ENCODE results near the gene TMEM198.

Gene TMEM198

DNA sequence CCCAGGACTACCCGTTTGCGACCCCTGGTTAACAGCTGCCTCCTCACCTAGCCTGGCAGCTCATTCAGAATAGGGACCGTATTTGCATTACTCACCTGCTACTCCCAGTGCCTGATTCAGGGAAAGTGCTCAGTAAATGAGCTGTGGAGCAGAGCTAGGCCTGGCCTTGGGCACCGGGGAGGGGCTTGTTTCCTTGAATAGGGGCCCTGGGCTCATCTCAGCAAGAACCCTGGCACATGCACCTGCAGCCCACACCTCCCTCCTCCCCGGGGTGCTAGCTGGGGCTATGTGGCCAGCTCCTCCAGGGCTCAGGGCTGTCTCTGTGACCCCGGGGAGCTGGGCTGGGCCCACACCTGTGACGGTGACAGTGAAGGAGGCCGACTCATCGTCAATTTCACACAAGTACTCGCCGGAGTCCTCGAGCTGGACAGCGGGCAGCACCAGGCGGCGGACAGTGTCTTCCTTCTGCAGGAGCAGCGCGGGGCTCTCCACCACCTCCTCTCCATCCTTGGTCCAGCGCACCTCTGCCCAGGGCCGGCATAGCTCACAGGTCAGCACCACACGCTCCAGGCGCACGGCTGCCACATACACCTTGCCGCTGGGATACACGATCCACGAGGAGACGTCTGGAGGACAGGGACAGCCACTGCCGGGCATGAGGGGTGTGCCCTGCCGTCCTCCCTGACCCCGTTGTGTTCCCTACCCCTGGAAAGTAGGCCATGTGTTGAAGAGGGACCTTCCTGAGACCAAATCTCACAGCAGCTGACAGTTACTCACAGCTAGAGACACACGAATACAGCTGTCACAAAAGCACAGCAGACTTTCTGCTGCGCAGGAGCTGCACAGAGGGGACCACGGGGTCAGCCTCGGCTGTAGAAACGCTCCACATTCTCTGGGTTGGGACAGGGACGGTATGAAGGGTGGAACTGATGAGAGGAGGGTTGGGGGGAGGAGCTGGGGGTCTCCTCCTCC is 18.5 kb downstream of the TMEM198 start:
- no peak for DNase-seq (ENCODE audit: low read depth in 3 of 3)

DNA sequence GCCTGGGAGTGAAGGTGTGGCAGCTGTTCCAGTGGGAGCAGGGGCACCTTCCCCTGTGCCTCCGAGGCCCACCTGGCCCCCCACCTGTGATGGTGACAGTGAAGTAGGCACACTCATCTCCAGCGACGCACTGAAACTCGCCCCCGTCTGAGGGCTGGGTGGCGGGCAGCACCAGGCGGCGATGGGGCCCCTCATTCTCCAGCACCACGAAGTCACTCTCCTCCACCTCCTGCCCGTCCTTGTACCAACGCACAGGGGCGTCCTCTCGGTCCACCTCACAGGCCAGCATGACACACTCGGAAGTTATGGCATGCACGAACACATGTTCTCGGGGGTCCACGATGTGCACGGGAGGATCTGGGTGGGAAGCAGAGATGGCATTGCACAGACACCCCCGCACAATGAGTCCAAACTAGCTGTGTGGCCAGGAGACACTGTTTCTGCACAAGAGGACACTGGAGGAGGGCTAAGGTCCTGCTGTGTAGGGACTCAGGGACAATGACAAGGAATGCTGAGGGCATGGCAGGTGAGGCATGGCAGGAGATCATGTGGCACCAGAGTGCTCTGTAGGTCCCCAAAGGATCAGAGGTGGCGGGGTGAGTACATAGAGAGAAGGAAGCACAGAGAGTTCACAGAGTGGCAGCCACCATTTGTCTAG is 19.6 kb downstream of the TMEM198 start:
- no peak for DNase-seq (ENCODE audit: low read depth in 3 of 3)

DNA sequence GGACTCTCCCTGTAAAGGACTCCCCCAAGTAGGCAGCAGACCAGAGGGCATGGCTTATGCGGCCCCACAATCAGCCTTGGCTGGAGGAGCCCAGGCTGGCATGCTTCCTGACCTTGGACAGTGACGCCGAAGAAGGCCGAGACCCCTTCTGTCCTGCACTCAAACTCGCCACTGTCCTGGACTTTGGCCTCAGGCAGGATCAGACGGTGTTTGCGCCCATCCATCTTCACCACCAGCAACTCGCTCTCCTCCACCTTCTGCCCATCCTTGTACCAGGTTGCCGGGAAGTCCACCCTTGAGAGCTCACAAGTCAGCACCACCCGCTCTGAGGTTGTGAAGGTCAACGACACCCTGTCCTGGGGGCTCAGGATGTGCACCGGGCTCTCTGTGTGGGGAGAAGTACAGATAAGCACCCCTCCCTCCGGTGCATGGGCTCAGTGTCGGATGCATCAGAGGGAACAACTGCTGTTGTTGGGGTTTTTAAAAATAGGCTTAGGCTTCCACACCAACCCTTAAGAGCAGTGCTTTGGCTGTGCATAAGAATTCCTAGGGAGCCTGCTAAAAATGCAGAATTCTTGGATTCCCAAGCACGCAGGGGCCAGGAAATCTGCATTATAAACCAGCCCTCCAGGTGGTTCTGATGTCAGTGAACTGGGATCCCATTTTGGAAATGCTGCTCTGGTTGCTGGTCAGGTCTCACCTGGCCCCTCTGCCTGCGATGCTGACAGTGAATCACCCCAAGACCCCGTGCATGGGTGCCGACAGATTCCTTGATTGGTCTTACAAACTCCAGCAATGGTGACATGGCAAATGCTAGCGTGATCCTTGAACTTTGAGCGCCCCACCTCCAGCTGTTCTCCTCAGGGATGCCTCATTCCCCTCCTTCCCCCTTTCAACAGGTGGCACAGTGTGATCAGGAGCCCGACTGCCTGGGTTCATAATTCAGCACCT is 21.6 kb downstream of the TMEM198 start:
- no peak for DNase-seq (ENCODE audit: low read depth in 3 of 3)

GRCh38 chr2:219566640-219567039 is 22.8 kb downstream of the TMEM198 start:
- DNase-seq (ENCODE audit: low read depth in 3 of 3) = no peak

DNA sequence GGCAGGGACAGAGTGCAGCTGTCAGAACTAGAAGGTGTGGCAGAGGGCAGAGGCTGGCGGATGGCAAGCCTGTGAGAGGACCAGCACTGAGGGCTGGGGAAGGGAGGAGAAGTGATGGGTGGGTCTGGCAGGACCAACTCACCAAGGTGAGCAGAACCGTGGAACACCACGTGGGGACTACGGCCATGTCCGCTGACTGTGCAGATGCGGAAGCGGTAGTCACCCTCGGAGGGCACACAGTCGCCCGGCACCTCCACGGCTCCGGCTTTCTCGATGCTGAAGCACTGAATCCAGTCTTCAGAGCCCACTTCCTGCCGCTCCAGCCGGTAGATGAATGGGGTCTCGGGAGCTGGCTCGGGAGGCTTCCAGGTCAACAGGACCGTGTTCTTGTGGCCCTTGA is 23.3 kb downstream of the TMEM198 start:
- no peak for DNase-seq (ENCODE audit: low read depth in 3 of 3)

DNA sequence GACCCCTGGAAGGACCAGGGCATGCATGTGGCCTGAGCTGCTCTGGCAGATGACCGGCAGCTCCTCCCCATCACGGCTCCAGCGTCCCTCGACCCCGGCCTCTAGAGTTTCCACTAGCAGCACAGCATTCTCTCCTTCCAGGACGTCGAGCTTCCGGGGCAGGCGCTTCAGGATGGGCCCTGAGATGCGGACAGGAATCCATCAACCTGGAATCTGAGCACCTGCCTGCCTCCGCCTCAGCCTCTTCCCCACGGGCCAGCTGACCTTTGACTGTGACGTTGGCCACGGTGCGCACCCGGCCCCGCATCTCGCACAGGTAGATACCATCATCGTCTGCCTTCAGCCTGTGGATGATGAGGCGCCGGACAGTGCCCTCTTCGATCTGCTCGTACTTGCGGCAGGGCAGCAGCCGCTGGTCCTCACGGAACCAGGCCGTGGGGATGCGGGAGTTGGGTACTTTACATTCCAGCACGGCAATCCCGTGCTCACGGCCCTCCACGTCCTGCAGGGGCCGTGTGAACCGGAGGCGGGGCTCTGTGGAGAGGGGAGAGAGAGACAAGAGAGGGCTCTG is 24.0 kb downstream of the TMEM198 start:
- DNase-seq (ENCODE audit: low read depth in 3 of 3) = no peak

- DNase-seq (ENCODE audit: low read depth in 3 of 3) = no peak
These were observed 25.2 kb downstream of the TMEM198 start for GRCh38 chr2:219569041-219569440.

DNA sequence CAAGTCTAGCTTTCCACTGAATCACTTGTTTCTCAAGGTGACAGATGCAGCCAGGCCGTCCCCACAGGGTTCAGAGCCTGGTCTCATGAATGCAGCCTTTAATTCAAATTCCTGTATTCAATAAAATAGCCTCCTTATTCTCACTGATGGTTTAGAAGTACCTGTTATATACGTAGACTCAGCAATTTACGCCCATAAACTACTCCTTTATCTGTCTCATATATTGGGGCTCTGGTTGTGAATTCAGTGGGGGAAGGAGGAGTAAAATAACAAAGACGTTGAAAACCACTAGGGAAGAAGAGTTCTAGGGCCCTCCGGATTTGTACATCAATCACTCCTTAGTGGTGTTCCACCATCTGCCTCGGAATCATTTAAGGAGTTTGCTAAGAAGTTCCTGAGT is 25.8 kb downstream of the TMEM198 start:
- DNase-seq (ENCODE audit: low read depth in 3 of 3) = no peak

DNA sequence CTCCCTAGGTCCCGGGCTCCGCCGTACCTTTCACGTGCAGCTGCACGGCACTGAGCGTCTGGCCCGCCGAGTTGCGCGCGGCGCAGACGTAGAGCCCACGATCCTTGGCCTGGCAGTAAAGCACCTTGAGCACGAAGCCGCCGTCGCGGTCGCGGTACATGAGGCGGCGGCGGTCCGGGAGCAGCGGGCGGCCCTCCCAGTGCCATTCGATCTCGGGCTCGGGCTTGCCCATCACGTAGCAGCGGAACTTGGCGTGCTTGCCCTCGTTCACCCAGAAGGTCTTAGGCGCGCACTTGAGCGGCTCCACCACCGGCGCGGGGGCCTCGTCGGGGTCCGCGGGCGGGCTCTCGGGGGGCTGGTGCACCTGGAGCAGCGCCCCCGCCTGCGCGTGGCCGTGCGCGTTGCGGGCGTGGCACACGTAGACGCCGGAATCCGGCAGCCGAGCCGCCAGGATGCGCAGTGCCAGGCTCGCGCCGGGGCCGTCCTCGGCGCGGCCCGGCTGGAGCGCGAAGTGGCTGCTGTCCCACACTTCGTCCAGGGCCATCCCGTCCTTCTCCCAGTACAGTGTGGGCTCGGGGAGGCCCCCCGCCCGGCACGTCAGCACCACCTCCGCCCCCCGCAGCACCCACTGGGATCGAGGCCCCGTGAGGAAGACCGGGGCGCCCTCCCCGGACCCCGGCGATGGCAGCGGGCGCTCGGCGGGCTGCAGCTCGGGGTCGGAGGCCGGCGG is 26.5 kb downstream of the TMEM198 start:
- no peak for DNase-seq (ENCODE audit: low read depth in 3 of 3)

DNA sequence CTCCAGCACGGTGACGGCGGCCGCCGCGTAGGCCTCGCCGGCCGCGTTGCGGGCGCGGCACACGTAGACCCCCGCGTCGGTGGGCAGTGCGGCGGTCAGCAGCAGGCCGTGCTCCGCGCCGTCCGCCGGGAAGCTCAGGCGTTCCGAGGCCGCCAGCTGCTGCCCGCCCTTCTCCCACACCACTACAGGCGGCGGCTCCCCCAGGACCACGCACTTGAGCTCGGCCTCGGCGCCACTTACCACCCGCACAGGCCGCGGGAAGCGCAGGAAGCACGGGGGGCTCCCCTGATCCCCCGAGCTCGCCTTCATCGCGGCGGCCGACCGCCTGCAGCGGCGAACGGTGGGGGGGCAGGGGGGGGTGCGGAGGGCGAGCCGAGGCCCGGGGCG is 27.1 kb downstream of the TMEM198 start:
- DNase-seq (ENCODE audit: low read depth in 3 of 3) = no peak

DNA sequence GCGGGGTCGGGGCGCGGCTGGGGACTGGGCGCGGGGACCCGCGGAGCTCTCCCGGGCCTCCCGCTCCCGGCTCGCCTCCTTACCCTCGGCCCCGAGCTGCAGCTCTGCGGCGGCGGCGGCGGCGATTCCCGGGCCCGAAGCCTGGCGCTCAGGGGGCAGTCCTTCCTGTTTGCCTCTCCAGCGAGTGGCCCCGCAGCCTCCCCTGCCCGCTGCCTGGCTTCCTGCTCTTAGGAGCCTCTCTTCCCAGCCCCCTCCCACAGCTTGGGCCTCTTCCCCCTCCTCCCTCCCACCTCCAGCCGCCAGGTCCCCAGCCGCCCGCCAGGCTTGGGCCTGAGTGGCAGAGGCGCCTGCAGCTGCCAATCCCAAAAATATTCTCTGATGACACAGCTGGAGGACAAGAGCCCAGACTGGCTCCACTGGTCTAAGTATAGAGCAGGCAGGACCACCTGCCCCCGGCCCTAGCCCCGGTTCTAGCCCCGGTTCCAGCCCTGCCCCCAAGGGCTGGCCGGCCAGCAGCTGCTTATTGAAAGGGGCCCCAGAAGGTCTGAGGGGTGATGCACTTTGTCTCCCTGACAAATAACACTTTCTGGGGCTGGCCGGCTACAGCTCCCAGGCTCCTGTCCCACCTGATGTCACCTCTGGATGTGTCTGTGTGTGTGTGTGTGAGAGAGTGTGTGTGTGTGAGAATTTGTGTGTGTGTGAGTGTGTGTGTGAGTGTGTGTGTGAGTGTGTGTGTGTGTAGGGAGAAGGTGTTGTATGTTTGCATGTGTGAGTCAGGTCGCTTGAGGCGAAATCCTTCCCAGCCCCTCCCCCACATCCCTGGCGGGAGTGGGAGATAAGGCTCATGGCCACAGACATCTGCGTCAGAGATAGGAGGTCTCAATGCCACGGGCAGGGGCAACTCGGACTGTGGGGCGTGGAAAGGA is 27.7 kb downstream of the TMEM198 start, which contains the start of gene OBSL1:
OBSL1 (minus strand) TSS at position 229 of the 926 bp plus-strand sequence. CDS start 307 bp downstream, outside the sequence.
- DNase-seq (ENCODE audit: low read depth in 3 of 3) = no peak

GRCh38 chr2:219572237-219573001 is 28.6 kb downstream of the TMEM198 start, which contains the start of gene INHA:
INHA (plus strand) TSS chr2:219572310; CDS start chr2:219572375, 65 bp downstream.
- DNase-seq (ENCODE audit: low read depth in 3 of 3) = no peak

- no peak for DNase-seq (ENCODE audit: low read depth in 3 of 3)
These were observed 29.3 kb downstream of the TMEM198 start for GRCh38 chr2:219573166-219573565.

DNA sequence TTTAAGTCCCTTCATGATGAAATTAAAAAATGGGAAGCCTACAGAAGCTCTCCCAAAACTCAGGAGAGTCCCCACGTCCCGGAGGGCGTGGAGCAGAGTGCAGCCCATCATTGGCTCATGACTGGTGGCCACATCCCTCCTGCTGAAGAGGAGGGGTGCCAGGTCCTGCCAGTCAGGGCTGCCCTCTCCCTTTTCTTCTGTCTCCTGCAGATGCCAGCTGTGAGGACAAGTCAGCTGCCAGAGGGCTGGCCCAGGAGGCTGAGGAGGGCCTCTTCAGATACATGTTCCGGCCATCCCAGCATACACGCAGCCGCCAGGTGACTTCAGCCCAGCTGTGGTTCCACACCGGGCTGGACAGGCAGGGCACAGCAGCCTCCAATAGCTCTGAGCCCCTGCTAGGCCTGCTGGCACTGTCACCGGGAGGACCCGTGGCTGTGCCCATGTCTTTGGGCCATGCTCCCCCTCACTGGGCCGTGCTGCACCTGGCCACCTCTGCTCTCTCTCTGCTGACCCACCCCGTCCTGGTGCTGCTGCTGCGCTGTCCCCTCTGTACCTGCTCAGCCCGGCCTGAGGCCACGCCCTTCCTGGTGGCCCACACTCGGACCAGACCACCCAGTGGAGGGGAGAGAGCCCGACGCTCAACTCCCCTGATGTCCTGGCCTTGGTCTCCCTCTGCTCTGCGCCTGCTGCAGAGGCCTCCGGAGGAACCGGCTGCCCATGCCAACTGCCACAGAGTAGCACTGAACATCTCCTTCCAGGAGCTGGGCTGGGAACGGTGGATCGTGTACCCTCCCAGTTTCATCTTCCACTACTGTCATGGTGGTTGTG is 30.9 kb downstream of the TMEM198 start:
- no peak for DNase-seq (ENCODE audit: low read depth in 3 of 3)

DNA sequence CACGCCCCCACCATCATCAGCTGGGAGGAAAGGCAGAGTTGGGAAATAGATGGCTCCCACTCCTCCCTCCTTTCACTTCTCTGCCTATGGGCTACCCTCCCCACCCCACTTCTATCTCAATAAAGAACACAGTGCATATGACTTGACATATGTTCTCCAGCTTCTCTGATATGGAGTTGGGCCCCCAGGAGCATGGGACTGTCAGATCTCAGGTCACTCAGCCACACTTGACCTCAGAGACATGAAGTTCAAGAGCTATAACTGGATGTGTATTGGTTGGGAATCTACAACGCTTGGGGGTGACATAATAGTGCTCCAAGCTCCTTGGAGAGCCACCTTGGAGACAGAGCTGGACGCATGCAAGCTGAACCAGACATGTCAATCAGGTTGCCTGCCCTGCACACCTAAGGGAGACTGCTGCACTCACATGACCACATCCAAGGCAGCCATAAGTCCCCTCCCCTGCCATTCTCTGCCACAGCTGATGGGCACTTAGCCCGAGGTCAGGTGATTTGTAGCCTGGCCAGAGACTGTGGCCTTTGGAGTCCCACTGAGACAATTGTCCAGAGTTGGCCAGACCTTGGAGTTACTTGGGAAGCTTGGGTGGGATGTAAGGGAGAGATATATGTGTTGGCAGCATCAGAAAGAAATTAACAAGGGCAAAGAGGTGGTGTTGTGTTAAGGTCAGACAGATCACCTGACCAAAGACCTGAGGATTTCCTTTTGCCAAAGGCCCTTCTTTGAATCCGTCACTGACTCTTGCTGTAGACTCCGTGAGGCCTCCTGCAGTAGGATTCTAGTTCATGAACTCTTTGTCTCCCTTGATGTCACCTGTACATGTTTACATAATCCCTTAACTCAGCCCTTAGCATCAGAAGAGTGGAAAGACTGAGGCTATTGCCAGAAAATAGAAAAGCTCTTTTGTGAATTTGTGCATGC is 32.0 kb downstream of the TMEM198 start:
- no peak for DNase-seq (ENCODE audit: low read depth in 3 of 3)

- DNase-seq (ENCODE audit: low read depth in 3 of 3) = no peak
These were observed 32.9 kb downstream of the TMEM198 start for GRCh38 chr2:219576505-219577388.
